Stimulated activated CD8-positive, alpha-beta memory T cell treated with anti-CD3 and anti-CD28 coated beads, Interleukin-12 subunit alpha, Interleukin-12 subunit beta, amount 100 ng/mL, for 1 hour (primary cell): ENCODE measurements around the gene CACTIN.
"Not testable (repeated sequence)": the region's sequence is repeated elsewhere in the genome, so short reads cannot be mapped to it uniquely, and the experiment has no call there.

ENCODE experiments used
- DNase-seq: peaks from one replicate; pipeline ENCODE4 v3.0.0-alpha.2; 2020; ENCODE audit warnings: low read depth

The CACTIN gene

DNA sequence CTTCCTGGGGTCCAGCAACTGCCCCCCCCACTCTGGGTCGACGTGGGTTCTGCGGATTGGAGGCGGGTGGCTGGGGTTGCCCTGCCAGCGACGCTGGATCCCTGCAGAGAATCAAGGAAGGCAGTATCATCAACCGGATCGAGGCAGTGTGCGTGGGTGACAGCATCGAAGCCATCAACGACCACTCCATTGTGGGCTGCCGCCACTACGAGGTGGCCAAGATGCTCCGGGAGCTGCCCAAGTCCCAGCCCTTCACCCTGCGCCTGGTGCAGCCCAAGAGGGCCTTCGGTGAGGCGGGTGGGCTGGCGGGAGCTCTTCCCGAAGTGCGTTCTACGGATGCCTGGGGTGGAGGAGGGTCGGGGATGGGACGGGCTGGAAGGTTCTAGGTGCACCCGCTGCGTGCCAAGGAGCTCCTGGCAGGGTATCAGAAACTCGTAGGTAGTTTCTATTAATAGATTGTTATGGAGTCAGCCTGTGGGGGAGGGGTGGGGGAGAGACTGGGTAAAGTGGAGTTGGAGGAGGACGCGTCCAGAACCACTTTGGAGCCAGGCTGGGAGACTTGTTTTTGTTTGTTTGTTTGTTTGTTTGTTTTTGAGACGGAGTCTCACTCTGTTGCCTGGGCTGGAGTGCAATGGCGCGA, 39.8 kb downstream of the CACTIN start:
- DNase-seq, result no peak

DNA sequence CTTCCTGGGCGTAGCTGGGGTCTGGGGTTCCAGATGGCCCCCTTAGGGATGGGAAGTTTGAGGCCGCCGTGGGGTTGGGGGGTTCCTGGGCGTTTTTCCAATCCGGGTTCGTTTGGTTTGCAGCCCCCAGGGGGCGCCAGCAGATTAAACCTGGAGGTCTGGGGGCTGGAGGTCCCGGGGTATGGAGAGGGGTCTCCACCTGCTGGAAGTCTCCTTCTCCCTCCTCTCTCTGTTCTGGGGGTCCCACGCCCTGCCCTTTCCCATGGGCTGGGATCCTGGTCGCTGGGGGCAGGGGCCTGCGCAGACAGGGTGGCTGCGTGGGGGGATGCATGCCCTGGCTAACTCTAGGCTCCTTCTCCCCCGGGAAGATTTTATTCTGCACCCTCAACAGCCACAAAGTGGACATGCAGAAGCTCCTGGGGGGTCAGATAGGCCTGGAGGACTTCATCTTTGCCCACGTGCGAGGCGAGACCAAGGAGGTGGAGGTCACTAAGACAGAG, 40.4 kb downstream of the CACTIN start:
- no peak for DNase-seq

DNA sequence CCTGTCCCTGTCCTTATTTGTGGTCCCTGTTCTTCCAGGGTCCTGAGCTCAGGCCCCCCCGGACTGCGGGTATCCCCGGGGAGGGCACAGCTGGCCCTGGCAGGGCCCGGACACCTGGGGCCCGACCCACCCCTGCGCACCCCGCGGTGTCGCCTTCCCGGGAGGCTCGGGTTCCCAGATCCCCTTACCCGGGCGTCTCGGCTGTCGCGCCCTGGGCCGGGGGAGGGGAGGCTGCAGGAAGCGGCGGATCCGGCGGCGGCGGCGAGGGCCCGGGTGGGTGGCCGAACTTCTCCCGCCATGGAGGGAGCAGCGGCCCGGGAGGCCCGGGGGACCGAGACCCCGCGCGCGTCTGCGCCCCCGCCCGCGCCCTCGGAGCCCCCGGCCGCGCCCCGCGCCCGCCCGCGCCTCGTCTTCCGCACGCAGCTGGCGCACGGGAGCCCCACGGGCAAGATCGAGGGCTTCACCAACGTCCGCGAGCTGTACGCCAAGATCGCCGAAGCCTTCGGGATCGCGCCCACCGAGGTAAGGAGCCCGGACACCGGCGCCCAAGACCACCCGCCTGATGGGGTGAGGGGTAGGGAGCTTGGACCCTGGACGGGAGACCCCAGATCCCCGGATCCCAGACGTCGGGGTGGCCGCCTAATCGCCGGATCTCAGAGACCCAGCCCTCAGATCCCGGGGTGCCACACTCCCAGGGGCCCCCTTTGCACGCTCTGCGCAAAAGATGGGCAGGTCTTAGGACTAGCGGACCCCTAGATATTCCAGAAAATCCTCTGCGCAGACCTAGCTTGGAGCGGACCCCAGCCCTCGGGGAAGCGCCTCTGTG, 41.1 kb downstream of the CACTIN start, which contains the start of gene GIPC3:
GIPC3 (plus strand) TSS at position 178 of the 826 bp plus-strand sequence; CDS start at position 298, 120 bp downstream.
- DNase-seq, result no peak

DNA sequence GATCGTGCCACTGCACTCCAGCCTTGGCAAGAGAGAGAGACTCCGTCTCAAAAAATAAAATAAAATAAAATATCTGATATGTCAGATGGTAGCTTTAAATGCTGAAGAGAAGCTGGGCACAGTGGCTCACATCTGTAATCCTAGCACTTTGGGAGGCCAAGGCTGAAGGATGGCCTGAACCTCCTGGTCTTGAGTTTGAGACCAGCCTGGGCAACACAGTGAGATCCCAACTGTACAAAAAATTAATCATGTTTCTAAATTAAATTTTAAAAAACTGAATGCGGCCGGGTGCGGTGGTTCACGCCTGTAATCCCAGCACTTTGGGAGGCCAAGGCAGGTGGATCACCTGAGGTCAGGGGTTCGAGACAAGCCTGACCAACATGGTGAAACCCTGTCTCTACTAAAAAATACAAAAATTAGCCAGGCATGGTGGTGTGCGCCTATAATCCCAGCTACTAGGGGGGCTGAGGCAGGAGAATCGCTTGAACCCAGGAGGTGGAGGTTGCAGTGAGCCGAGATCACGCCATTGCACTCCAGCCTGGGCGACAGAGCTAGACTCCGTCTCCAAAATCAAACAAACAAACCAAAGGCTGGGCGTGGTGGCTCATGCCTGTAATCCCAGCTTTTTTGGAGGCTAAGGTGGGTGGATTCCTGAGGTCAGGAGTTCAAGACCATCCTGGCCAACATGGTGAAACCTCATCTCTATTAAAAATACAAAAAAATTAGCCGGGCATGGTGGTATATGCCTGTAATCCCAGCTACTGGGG, 42.4 kb downstream of the CACTIN start:
- not testable (repeated sequence) for DNase-seq

DNA sequence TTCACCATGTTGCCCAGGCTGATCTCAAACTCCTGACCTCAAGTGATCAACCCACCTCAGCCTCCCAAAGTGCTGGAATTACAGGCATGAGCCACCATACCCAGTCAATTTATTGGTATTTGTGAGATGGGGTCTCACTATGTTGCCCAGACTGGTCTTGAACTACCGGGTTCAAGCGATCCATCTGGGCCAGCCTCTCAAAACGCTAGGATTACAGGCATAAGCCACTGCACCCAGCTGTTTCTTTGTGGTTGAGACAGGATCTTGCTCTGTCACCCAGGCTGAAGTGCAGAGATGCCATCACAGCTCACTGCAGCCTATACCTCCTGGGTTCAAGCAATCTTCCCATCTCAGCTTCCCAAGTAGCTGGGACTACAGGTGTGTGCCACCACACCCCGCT, 44.8 kb downstream of the CACTIN start:
- not testable (repeated sequence) for DNase-seq

DNA sequence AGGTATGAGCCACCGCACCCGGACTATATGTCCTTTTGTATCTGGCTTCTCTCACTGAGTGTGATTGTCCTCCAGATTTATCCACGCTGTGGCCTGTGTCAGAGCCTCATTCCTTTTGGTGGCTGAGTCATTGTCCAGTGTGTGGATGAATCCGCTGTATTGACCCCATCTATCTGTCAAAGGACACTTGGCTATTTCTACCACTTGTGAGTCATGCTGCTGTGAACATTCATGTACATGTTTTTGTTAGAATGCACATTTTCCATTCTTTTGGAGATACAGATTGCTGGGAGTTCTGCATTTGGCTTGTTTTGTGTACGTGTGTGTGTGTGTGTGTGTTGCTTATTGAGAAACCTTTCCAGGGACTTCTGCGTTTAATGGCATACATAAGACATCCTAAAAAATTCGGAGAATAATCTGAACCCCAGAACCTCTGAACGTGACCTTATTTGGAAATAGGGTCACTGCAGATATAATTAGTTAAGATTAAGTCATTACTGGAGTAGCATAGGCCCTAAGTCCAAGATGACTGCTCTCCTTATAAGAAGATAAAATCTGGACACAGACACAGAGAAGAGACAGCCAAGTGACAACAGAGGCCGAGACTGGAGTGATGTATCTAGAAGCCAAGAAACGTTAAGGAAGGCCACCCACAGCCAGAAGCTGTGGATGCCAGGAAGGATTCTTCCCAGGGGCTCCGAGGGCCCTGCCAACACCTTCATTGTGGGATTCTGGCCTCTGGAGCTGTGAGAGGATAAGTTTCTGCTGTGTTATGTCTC, 46.2 kb downstream of the CACTIN start:
- no peak for DNase-seq

DNA sequence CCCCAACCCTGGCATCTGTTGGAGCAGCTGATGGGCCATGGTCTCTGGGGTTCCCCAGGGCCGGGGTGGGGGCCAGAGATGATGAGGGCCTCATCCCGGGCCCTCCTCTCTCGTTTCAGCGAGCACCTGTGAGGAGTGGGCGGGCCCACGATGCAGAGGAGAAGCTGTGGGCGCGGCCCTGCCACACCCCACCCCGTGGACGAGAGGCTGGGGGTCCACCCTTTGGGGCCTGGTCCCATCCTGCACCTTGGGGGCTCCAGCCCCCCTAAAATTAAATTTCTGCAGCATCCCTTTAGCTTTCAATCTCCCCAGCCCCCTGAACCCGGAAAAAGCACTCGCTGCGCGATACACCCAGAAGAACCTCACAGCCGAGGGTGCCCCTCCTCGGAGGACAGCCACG, 48.2 kb downstream of the CACTIN start:
- DNase-seq, result no peak

DNA sequence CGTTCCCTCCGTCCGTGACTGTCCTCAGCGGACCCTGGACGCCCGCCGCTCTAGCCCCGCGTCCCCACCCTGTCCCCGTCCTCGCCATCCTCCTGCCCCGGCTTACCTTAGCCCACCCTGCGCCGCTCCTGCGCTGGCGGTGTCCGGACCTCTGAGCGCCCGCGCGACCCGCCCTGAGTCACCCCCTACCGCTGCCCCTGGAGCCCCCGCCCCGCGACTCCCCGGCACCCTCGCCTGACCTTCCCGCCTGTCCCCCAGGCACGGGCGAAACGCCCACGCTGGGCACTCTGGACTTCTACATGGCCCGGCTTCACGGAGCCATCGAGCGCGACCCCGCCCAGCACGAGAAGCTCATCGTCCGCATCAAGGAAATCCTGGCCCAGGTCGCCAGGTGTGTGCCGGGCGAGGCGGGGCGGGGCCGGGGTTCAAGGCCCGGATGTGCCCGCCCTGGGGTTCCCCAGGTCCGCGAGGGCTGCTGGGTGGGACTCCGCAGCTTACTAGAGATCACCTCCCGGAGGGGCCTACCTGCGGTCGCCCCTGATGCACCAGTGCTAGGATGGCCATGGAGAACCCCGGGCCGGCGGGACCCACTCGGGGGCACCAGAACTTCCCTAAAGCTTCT, 48.8 kb downstream of the CACTIN start:
- no peak for DNase-seq

DNA sequence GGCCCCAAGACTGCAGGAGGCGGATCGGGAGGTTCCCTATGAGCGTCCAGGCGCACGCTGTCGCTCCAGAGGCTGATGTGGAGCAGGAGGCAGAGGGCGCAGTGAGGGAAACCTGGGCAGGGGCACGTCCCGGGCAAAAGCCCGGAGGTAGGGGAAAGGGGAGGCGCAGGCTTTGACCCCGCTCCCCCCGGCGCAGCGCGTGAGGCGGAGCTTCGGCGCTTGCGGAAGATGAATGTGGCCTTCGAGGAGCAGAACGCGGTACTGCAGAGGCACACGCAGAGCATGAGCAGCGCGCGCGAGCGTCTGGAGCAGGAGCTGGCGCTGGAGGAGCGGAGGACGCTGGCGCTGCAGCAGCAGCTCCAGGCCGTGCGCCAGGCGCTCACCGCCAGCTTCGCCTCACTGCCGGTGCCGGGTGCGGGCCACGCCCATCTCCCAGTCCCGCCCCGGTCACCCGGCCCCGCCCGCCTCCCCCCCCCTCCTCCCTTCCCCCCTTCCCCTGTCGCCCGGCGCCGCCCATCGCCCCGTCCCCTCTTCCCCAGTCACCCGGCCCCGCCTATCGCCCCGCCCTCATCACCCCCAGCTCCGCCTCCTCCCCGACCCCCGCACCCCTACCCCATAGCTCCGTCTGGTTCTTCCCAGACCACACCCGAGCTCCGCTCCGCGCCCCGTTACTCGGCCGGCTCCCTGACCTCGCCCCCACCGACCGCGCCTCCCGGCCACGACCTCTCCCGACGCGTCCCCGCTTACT, 49.7 kb downstream of the CACTIN start:
- DNase-seq, result no peak

DNA sequence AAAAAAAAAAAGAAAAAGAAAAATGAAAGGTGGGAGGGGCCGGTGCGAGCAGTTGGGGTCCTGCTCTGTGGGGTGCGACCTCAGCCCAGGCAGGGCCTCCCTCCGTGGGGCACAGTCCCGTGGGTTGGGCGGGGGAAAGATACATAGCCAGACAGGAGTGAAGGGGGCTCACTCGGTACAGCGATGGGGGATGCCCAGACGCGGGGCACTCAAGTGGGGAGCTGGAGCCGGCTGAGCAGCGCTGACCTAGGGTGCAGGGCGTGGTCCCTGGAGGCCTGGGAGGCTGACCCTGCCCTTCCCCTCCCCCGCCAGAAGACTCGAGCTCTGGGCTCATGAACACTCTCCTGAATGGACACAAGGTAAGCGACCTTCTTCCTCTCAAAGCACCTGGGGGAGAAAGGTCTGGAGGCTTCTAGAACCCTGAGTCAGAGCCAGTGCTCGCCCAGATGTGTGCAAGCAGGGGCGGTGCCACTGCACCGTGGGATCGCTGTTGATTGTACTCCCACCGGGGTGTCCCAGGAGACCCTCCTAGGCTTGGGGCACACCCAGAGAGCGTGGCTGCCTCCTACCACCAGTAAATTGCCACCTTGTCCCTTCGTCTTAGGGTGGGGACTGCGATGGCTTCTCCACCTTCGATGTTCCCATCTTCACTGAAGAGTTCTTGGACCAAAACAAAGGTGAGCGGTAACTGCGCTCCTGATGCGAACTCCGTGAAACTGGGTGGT, 50.5 kb downstream of the CACTIN start:
- DNase-seq, result no peak

DNA sequence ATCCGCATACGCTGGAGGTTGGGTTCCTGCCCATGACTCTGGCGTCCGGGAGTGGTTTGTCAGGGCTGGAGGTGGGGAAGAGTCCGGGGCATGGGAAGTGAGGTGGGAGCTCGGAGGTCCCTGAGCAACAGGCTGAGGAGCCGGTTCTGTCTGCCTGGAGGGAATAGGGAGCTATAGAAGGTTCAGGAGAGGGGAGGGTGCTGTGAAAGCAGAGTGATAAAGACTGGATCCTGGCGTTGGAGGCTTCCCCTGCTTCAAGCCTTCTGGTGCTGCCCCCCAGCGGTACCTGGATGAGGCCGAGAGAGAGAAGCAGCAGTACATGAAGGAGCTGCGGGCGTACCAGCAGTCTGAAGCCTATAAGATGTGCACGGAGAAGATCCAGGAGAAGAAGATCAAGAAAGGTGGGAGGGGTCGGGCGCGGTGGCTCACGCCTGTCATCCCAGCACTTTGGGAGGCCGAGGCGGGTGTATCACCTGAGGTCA, 51.3 kb downstream of the CACTIN start:
- DNase-seq, result no peak

DNA sequence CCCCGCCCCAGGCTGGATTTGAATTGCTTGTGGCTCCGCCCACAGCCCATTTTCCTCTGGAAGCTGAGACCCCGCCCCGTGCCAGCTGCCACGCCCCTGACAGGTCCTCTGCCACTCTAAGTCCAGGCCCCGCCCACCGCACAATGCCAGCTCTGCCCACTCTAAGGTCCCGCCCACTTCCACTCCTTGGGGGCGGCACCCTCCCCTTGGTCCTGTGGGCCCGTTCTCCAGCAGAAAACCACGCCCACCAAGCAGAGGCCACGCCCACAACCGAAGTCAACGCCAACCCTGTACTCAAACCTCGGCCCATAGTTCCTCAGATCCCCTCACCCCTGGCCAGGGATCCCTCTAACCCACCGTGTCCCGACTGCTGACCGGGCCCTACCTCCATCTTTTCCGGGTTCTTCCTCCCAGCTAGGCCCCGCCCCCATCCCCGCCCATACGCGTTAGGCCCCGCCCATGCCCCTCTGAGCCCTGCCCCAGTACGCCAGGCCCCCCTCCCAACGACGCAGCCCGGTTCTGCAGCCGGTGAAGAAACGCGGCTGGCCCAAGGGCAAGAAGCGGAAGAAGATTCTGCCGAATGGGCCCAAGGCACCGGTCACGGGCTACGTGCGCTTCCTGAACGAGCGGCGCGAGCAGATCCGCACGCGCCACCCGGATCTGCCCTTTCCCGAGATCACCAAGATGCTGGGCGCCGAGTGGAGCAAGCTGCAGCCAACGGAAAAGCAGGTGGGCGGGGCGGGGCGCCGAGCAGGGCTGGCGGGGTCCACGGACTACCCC, 52.5 kb downstream of the CACTIN start:
- peak; percentile 55 for DNase-seq

DNA sequence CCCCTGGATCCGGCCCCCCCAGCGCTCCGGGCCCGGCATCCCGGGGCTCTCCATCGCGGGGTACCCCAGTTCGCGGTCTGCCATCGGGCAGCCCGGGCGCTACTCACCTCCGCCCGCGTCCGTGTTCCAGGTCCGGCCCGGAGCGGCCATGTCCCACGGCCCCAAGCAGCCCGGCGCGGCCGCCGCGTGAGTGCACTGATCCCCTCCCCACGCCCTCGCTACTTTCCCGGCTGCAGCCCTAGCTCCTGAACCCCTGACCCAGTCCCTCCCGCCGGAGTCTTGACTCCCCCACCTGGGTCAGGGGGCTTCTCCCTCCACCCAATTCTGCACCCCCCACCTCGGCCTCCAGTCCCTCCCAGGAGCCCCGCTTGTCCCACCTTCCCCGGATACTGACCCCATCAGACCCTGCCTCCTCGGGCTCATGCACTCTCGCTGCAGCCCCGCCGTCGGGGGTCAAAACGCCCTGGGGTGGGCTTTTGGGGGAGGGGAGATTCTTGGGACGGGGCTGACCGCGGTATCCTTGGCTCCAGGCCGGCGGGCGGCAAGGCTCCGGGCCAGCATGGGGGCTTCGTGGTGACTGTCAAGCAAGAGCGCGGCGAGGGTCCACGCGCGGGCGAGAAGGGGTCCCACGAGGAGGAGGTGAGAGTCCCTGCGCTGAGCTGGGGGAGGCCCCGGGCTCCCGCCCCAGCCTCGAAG, 53.3 kb downstream of the CACTIN start:
- no peak for DNase-seq

DNA sequence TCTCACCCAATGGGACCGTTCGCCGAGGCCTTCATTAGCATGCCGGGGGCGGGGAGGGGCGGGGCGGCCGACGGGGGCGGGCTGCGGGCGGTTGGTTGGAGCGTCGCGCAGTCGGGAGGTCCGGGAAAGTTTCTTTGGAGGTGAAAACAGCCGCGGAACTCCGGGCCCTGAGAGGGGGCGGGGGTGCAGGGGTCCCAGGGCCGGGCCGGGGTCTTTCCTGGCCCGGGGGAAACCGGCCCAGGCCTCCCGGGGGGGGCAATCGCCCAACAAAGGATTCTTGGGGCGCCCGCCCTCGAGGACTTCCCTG, 53.8 kb downstream of the CACTIN start, which contains the start of gene HMG20B:
HMG20B (plus strand) TSS at position 90 of the 307 bp plus-strand sequence. CDS start 366 bp downstream, outside the sequence.
- DNase-seq, result no peak

DNA sequence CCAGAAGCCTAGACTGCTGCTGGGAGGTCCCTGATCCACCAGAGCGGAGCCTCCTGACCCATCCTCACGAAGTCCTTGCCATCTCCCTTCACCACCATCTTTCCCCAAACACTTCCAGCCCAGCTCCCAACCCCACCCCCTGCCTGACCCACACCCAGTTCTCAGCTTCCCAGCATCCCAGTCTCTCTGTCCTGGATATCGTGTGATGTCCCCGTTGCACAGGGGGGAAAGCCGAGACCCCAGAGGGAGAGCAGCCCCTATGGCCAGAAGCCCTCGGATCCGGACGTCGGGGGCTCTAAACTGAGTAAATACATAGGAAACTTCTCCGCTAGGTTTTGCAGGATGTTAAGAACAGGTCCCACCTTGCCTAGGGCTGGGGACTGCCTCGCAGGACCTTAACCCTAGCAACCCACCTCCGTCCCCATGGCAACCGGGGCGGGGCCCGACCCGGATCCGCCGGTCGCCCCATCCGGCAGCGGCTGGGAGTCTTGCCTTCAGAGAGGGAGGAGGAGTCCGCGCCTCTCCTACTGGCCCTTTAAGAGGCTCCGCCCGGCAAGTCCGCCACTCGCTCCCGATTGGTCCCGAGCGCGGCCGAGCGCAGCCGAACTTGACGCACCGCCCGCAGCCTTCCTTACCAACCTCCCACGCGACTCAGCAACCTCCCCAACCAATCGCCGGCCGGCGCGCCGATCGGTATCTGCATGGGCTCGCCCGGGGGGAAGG, 54.3 kb downstream of the CACTIN start:
- DNase-seq, result peak; percentile 99

DNA sequence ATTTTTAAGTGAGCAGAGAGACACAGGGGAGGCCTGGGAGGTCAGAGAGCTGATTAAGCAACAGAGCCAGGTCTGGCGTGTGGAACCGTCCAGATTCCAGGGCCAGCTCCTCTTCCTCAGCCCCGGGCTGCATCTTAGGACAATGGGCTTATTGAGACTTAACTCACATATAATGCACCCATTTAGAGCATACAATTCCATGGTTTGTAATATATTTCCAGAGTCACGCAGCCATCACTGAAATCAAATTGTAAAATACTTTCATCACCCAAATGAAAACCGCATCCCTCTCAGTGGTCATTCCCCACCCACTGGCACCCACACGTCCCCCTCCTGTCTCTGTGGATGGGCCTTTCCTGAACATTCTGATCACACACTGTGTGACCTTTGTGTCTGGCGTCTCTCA, 56.0 kb downstream of the CACTIN start:
- no peak for DNase-seq

DNA sequence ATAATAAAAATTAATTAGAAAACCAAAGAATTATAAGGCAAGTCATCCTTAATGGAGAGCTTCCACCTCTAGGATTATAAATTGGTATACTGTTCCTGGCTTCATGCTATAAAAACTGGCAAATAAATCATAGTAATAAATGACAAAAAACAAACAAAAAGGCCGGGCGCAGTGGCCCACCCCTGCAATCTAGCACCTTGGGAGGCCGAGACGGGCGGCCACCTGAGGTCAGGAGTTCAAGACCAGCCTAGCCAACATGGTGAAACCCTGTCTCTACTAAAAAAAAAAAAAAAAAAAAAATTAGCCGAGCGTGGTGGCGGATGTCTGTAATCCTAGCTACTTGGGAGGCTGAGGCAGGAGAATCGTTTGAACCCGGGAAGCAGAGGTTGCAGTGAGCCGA, 56.5 kb downstream of the CACTIN start:
- DNase-seq, result not testable (repeated sequence)

DNA sequence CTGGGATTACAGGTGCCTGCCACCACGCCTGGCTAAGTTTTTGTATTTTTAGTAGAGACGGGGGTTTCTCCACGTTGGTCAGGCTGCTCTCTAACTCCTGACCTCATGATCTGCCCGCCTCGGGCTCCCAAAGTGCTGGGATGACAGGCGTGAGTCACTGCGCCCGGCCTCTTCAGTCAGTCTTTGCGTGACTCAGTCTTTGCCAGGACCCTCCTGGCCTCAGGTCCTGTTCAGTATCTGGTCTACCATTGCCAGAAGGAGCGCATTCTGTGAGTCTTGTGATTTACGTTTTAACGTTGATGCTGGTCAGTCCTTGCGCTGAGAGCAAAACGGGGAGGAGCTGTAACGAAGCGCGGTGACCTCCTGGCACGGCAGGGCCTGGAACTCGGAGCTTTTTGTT, 61.5 kb downstream of the CACTIN start:
- no peak for DNase-seq
